ENCODE measurements around the gene UBE3A.
"Not testable (repeated sequence)": the region's sequence is repeated elsewhere in the genome, so short reads cannot be mapped to it uniquely, and the experiment has no call there.

UBE3A gene

GRCh38 chr15:25454771-25455170 lies 15.9 kb upstream of the UBE3A start:
- TF ChIP-seq ZNF274 (IDR thresholded peaks at IDR 0.05; ENCODE audit: low read depth, low read length), result no peak
- H3K4me3 ChIP-seq (ENCODE audit: low read length), result no peak overlapping the region

DNA sequence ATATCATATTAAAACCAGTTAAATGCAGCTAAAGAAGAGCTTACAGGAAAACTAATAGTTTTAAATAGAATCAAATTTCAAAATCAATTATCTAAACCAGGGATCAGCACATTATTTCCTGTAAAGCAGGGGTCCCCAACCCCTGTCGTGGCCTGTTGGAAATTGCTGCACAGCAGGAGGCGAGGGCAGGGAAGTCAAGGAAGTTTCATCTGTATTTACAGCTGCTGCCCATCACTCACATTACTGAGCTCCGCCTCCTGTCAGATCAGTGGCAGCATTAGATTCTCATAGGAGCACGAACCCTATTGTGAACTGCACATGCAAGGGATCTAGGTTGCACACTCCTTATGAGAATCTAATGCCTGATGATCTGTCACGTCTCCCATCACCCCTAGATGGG lies 14.4 kb upstream of the UBE3A start:
- H3K4me3 ChIP-seq (ENCODE audit: low read length), result not testable (repeated sequence)

- TF ChIP-seq ZNF274 (IDR thresholded peaks at IDR 0.05; ENCODE audit: low read depth, low read length), result no peak
- no peak overlapping the region for H3K4me3 ChIP-seq (ENCODE audit: low read length)
These were observed 12.7 kb upstream of the UBE3A start for GRCh38 chr15:25451501-25451900.

GRCh38 chr15:25450163-25450562 lies 11.3 kb upstream of the UBE3A start:
- no peak overlapping the region for H3K4me3 ChIP-seq (ENCODE audit: low read length)
- no peak for TF ChIP-seq ZNF274 (IDR thresholded peaks at IDR 0.05; ENCODE audit: low read depth, low read length)

- TF ChIP-seq ZNF274 (IDR thresholded peaks at IDR 0.05; ENCODE audit: low read depth, low read length), result no peak
- H3K4me3 ChIP-seq (ENCODE audit: low read length), result no peak overlapping the region
These were observed 7.3 kb upstream of the UBE3A start for GRCh38 chr15:25446076-25446475.

GRCh38 chr15:25445412-25445811 lies 6.6 kb upstream of the UBE3A start:
- TF ChIP-seq ZNF274 (IDR thresholded peaks at IDR 0.05; ENCODE audit: low read depth, low read length), result no peak
- H3K4me3 ChIP-seq (ENCODE audit: low read length), result no peak overlapping the region

- TF ChIP-seq ZNF274 (IDR thresholded peaks at IDR 0.05; ENCODE audit: low read depth, low read length), result no peak
- no peak overlapping the region for H3K4me3 ChIP-seq (ENCODE audit: low read length)
These were observed 2.3 kb upstream of the UBE3A start for GRCh38 chr15:25441111-25441510.

DNA sequence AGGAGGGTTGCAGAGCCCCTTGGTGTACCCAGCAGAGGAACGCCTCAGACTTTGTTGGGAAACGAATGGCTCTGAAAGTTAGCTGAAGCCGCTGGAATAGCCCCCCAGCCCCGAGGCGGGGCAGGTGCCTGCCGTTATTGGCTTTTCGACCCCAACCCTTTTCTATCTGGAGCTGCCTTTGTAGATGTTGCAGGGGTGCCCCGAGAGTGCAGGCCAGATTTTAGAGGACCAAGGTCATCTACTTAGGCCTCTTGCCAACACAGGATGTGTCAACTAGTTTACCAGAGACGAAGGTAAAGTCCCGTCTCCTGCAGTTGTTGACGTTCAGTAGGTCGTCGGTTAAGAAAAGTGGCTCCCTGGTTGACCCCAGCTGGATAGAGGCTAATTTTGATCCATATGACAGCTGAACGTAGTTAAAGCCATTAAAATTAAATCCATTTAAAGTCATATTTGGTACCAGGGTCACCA lies 579 bp upstream of the UBE3A start:
- no peak for TF ChIP-seq ZNF274 (IDR thresholded peaks at IDR 0.05; ENCODE audit: low read depth, low read length)

DNA sequence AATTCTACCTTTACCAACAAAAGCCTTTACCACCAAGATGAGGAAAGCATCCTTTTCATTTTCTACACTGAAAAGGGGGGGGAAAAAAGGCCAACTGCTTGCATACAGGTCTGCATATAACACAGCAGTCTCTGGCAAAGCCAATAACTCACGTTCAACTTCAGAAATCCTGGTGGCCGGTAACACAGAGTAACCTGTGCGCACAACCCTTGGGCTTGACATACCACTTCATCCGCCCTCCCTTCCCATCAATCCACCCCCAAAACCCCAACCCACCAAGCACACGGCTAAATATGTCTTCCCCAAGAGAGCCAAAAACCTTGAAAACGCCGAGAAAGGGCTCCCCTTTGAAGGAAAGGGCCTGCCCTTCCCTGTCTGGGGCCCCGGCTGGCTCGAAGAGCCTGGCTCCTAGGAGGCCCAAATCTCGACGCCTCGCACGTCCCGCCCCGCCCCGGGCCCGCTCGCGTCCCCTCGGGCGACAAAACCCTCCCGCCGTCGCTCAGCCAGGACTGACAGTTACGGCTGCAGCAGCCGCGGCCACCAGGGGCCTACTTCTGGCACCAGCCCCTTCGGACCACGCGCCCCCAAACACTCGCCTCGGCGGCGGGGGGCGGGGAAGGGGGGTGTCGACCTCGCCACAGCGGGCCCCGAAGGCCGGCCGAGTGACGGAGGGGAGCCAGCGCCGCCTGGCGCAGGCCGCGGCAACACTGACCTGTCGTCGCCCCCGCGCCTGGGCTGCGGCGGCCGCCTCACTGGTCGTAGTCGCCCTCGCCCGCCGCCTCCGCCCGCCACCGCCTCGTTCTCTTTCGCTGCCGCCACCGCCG lies 835 bp downstream of the UBE3A start:
- no peak for TF ChIP-seq ZNF274 (IDR thresholded peaks at IDR 0.05; ENCODE audit: low read depth, low read length)
- H3K4me3 ChIP-seq (ENCODE audit: low read length), result peak overlapping the region; percentile 92

More for the DNA sequence above, 579 bp upstream of the UBE3A start:
- peak overlapping the region; percentile 84 for H3K4me3 ChIP-seq (ENCODE audit: low read length)

- no peak for TF ChIP-seq ZNF274 (IDR thresholded peaks at IDR 0.05; ENCODE audit: low read depth, low read length)
- no peak overlapping the region; the same call in 1 of the 2 replicates for H3K4me3 ChIP-seq (ENCODE audit: low read length)
These were observed 2.1 kb downstream of the UBE3A start for GRCh38 chr15:25436707-25437106.

DNA sequence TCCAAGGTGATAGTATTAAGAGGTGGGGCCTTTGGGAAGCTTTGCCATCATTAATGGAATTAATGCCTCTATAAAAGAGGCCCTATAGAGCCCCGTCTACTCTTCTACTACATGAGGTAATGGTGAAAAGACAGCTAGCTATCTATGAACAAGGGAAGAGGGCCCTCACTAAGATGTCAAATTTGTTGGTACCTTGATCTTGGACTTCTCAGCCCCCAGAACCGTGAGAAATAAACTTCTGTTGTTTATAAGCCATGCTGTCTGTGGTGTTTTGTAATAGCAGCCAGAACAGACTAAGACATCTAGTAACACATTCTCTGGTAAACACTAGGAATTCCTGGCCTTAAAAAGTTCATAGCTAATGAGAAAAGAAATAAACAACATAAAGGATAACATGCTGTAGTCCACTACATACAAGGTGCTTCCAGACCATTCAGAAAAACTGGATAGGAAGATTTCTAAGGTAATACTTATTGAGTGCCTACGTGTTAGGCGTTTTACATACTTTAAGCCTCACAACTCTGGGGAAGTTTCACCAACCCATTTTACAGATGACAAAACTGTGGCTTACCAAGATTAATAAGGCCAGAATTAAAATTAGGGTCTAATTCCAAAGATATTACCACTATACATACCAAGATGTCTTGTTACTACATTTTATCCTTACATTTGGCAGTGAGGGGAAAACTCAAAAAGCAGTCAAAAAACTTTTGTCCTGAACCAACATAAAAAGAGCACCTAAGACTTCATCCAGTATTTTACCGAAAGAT lies 3.2 kb downstream of the UBE3A start:
- no peak for TF ChIP-seq ZNF274 (IDR thresholded peaks at IDR 0.05; ENCODE audit: low read depth, low read length)
- no peak overlapping the region for H3K4me3 ChIP-seq (ENCODE audit: low read length)

DNA sequence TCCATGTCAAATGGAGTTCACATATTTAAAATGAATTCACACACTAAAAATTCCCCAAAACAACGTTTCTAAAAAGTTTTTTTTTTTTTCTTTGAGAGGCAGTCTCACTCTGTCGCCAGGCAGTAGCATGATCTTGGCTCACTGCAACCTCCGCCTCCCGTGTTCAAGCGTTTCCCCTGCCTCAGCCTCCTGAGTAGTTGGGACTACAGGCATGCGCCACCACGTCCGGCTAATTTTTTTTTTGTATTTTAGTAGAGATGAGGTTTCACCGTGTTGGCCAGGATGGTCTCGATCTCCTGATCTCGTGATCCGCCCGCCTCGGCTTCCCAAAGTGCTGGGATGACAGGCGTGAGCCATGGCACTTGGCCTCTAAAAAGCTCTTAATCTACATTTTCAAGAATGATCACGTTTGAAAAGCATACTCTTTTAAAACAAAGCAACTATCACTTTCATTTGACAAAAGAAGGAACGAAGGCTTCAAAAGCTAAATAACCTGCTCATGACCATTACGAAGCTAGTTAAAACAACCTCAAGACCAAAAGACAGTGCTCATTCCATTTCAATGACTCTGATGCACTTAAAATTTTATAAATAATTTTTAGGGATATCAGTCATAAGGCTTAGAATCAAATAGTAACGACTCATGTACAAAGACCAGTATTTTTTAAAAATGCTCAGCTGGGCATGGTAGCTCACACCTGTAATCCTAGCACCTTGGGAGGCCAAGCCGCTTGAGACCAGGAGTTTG lies 5.5 kb downstream of the UBE3A start:
- no peak overlapping the region for H3K4me3 ChIP-seq (ENCODE audit: low read length)
- no peak for TF ChIP-seq ZNF274 (IDR thresholded peaks at IDR 0.05; ENCODE audit: low read depth, low read length)

GRCh38 chr15:25431836-25432561 lies 6.8 kb downstream of the UBE3A start:
- TF ChIP-seq ZNF274 (IDR thresholded peaks at IDR 0.05; ENCODE audit: low read depth, low read length), result no peak
- no peak overlapping the region for H3K4me3 ChIP-seq (ENCODE audit: low read length)

DNA sequence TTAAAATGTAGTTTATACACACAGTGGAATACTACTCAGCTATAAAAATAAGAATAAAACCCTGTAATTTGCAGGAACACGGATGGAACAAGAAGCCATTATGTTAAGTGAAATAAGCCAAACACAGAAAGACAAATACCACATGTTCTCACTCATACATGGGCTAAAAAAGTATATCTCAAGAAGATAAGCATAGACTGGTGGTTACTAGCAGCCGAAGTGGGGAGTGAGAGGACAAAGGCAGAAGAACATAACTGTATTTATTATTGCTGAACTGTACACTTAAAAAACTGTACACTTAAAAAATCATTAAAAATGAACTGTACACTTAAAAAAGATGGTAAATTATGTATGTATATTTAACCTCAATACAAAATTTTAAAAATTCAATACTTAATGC lies 11.0 kb downstream of the UBE3A start:
- TF ChIP-seq ZNF274 (IDR thresholded peaks at IDR 0.05; ENCODE audit: low read depth, low read length), result no peak

More for the DNA sequence above, 11.0 kb downstream of the UBE3A start:
- no peak overlapping the region for H3K4me3 ChIP-seq (ENCODE audit: low read length)

Data from GM08714 (cell line).